ENCODE results near the gene PRODH.

The PRODH gene

DNA sequence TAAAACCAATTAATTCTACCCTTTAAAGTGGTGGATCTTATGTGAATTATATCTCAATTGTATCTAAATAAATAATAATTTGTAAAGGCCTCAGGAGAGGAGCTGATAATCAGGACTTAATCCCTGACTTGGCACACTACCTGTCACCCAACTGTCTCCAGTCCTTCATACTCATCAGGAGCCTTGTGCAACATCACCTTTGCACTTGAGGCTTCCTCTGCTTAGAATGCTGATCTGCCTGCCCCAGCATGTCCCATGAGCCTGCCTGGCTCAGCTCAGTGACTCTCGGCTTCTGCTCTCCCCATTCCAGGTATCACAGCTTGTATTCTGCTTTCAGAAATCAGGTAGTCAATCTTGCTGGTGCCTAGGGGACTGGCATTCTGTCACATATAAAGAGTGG, 43.9 kb upstream of the PRODH start:
- intact Hi-C loops (cut with DNase I; ENCODE audit: low total_unique reads), result no loop called here
- no peak for TF ChIP-seq CTCF (IDR thresholded peaks at IDR 0.05)
- no peak overlapping the region for H3K27ac ChIP-seq
- H3K4me1 ChIP-seq, result no peaks in the 10 kb centered on the region
- DNase-seq, result no peak
- no peak overlapping the region for H3K4me3 ChIP-seq
- no peaks in the 10 kb centered on the region for H3K36me3 ChIP-seq
- H3K9me3 ChIP-seq, result peaks cover 3 to 6% (median 4%) of the 10 kb centered on the region in 3 donors
- no peaks in the 10 kb centered on the region for H3K27me3 ChIP-seq

- peak in 1 of 2 donors; percentile 48 for DNase-seq
- Histone ChIP-seq H3K4me3 (no peak overlapping the region), H3K27me3 (no peaks in the 10 kb centered on the region), H3K27ac (no peak overlapping the region), H3K4me1 (no peaks in the 10 kb centered on the region), H3K9me3 (peaks cover 3 to 6% (median 4%) of the 10 kb centered on the region in 3 donors), H3K36me3 (no peaks in the 10 kb centered on the region)
- intact Hi-C loops (cut with DNase I; ENCODE audit: low total_unique reads), result no loop called here
- TF ChIP-seq CTCF (IDR thresholded peaks at IDR 0.05), result no peak
Observed at GRCh38 chr22:18978506-18978905, 42.4 kb upstream of the PRODH start.

- no peak for TF ChIP-seq CTCF (IDR thresholded peaks at IDR 0.05)
- H3K4me1 ChIP-seq, result no peaks in the 10 kb centered on the region
- no peak for DNase-seq
- H3K9me3 ChIP-seq, result peaks cover 3 to 6% (median 4%) of the 10 kb centered on the region in 3 donors
- intact Hi-C loops (cut with DNase I; ENCODE audit: low total_unique reads), result no loop called here
- H3K36me3 ChIP-seq, result no peaks in the 10 kb centered on the region
- H3K27me3 ChIP-seq, result peaks cover 0 to 2% of the 10 kb centered on the region in 2 donors
- H3K27ac ChIP-seq, result no peak overlapping the region
- no peak overlapping the region for H3K4me3 ChIP-seq
Observed at GRCh38 chr22:18977824-18978425, 41.8 kb upstream of the PRODH start.

DNA sequence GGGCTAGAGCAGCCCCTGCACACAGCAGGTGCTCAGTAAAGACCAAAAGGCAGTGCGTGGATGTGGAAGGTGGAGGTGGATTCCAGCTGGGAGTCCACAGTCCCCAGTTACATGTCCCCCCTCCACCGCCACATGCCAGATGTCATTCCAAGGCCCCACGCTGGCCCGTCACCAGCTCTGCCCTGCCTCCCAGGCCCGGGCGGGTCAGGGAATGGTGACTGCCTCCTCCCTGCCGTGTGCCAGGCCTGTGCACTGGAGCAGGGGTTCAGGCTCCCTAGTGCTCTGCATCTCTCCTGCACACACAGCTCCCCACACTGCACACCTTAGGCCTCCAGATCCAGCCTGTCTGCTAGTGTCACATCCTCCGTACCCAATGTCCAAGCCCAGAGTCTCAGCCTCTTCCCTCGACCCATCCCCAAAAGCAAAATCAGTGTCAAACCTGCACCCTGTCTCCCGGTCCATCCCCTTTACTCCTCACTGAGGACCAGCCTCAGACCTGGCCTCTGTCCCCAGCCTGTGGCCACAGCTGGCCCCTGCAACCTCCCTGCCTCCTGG, 40.2 kb upstream of the PRODH start:
- no peak overlapping the region for H3K4me3 ChIP-seq
- no peaks in the 10 kb centered on the region for H3K36me3 ChIP-seq
- H3K27me3 ChIP-seq, result peaks cover 0 to 14% of the 10 kb centered on the region in 2 donors
- no peaks in the 10 kb centered on the region for H3K4me1 ChIP-seq
- no peak for TF ChIP-seq CTCF (IDR thresholded peaks at IDR 0.05)
- peaks cover 3 to 6% (median 4%) of the 10 kb centered on the region in 3 donors for H3K9me3 ChIP-seq
- intact Hi-C loops (cut with DNase I; ENCODE audit: low total_unique reads), result no loop called here
- H3K27ac ChIP-seq, result no peak overlapping the region
- no peak for DNase-seq

DNA sequence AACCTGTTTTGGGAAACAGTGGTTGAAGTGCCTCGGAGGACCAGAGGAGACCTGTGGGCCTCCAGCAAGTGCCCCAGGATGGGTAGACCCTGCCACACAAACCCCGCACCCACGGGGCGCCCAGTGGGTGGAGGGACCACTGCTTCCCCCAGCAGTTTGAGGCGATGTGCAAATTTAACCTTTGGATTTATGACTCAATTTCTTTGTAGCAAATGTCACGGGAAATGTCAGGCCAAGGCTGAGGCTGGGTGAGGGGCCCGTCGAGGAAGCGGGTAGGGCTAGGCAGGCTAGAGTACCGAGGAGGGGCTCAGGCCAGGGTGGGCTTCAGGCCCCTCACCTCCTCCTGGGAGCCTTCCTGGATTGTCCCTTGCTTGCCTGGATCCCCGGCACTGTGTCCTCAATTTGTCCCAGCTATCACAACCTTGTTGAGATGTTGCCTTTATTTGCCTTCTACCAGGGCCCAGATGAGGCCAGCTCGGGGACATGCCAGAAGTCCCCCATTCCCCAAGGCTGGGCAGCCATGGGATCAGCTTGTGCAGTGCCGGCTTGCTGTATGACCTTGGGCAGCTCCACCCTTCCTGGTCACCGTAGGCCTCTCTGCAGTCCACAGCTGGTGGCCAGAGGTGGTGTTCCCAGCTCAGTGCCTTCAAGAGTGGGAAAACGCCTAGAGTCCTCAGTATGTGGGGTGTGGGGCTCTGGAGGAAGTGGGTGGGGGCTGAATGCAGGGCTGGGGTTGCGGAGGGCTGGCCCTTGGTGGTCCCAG, 39.5 kb upstream of the PRODH start:
- no peak overlapping the region for H3K4me3 ChIP-seq
- TF ChIP-seq CTCF (IDR thresholded peaks at IDR 0.05), result no peak
- H3K27me3 ChIP-seq, result peaks cover 0 to 21% of the 10 kb centered on the region in 2 donors
- intact Hi-C loops (cut with DNase I; ENCODE audit: low total_unique reads), result no loop called here
- H3K27ac ChIP-seq, result no peak overlapping the region
- no peak for DNase-seq
- H3K4me1 ChIP-seq, result peaks cover 0 to 5% (median 3%) of the 10 kb centered on the region in 4 donors
- peaks cover 1 to 3% (median 2%) of the 10 kb centered on the region in 3 donors for H3K9me3 ChIP-seq
- H3K36me3 ChIP-seq, result no peaks in the 10 kb centered on the region

Measured in tibial artery (tissue), 4 donors.